CD4-positive, alpha-beta memory T cell (primary cell): ENCODE data around the gene TMEM131. TPM values are rescaled to one million over a fixed set of nuclear protein-coding genes. Genes with fewer than 3 reads are reported as not detected.
A peak's percentile ranks its signal among the peaks of the same experiment; 100 is the strongest.
"Not testable (repeated sequence)": the region's sequence is repeated elsewhere in the genome, so short reads cannot be mapped to it uniquely, and the experiment has no call there.

Experiments
- CTCF ChIA-PET: fragments of 350-600 bp; sonication (Branson Sonifier 250); formaldehyde crosslinking; loops from one replicate; lab custom pipeline; 2021; ENCODE audit warnings: inconsistent platforms; ENCODE audit not compliant: partially characterized antibody; lab: Charles Lee
- POLR2A ChIA-PET: fragments of 350-600 bp; sonication (Branson Sonifier 250); formaldehyde crosslinking; loops from one replicate; lab custom pipeline; 2021; ENCODE audit not compliant: partially characterized antibody; lab: Charles Lee
- DNase-seq, 5 donors: peaks; one replicate each; pipeline versions ENCODE4 v3.0.0 to v3.0.0-alpha.2; 2020 to 2022; ENCODE audit warnings: mixed read lengths in 1 of 5
- H3K27ac ChIP-seq: one replicate; pipeline ENCODE4 v1.7.0; 2013; ENCODE audit warnings: low read depth, low read length
- H3K27me3 ChIP-seq: 2 replicates; pipeline ENCODE4 v1.7.0; 2013; ENCODE audit warnings: mild to moderate bottlenecking, low read length, moderate library complexity; ENCODE audit not compliant: insufficient read depth
- H3K36me3 ChIP-seq: 2 replicates; pipeline ENCODE4 v1.7.0; 2013; ENCODE audit warnings: mild to moderate bottlenecking, low read length, moderate library complexity; ENCODE audit not compliant: insufficient read depth
- H3K4me1 ChIP-seq: 2 replicates; pipeline ENCODE4 v1.7.0; 2013; ENCODE audit warnings: mild to moderate bottlenecking, low read length, moderate library complexity; ENCODE audit not compliant: insufficient read depth
- H3K4me3 ChIP-seq, 2 donors: one replicate each; pipeline ENCODE4 v1.7.0; 2013; ENCODE audit warnings: low read length in 2 of 2, mild to moderate bottlenecking in 1 of 2
- H3K9me3 ChIP-seq, 2 donors: one replicate each; pipeline ENCODE4 v1.7.0; 2013; ENCODE audit warnings: low read length in 2 of 2, control low read depth in 1 of 2; ENCODE audit not compliant: control insufficient read depth in 1 of 2
- H3K27ac Mint-ChIP-seq, 7 donors: one replicate each; pipeline ENCODE4 v1.8.0; 2020 to 2021; ENCODE audit warnings: mixed read lengths in 7 of 7, mild to moderate bottlenecking in 6 of 7, inconsistent platforms in 3 of 7, moderate library complexity in 3 of 7
- H3K27me3 Mint-ChIP-seq, 2 donors: one replicate each; pipeline ENCODE4 v1.8.0; 2020 to 2021; ENCODE audit warnings: mixed read lengths in 2 of 2
- H3K36me3 Mint-ChIP-seq, 2 donors: one replicate each; pipeline ENCODE4 v1.8.0; 2020 to 2021; ENCODE audit warnings: mixed read lengths in 2 of 2, inconsistent platforms in 1 of 2, mild to moderate bottlenecking in 1 of 2
- H3K4me1 Mint-ChIP-seq, 4 donors: one replicate each; pipeline ENCODE4 v1.8.0; 2020 to 2021; ENCODE audit warnings: mixed read lengths in 4 of 4, mild to moderate bottlenecking in 1 of 4
- H3K4me3 Mint-ChIP-seq, 8 donors: one replicate each; pipeline ENCODE4 v1.8.0; 2020 to 2021; ENCODE audit warnings: mixed read lengths in 8 of 8, mild to moderate bottlenecking in 7 of 8, moderate library complexity in 6 of 8, inconsistent platforms in 3 of 8
- H3K9me3 Mint-ChIP-seq, 8 donors: one replicate each; pipeline ENCODE4 v1.8.0; 2020 to 2021; ENCODE audit warnings: mixed read lengths in 8 of 8, mild to moderate bottlenecking in 5 of 8, inconsistent platforms in 3 of 8, moderate library complexity in 1 of 8
- intact Hi-C: fragments of 100-400 bp; cut with micrococcal nuclease; formaldehyde crosslinking; loops from one replicate; pipeline ENCODE4 v1.15.1; 2023
- polyA plus RNA-seq, 2 donors: library from polyadenylated mRNA; unstranded; fragments of 300-500 nt; fragmentation: Illumina TruSeq; gene quantifications; one replicate each; pipeline ENCODE4 v1.2.3, GENCODE V29; 2021
- total RNA-seq, 2 experiments: library from RNA; stranded (reverse); gene quantifications; one replicate each; pipeline ENCODE4 v1.2.3, GENCODE V29; 2021

Gene TMEM131
- total and polyA plus RNA-seq, 4 experiments from 2014 or later: 6.3 to 47.6 (median 31.4) TPM

DNA sequence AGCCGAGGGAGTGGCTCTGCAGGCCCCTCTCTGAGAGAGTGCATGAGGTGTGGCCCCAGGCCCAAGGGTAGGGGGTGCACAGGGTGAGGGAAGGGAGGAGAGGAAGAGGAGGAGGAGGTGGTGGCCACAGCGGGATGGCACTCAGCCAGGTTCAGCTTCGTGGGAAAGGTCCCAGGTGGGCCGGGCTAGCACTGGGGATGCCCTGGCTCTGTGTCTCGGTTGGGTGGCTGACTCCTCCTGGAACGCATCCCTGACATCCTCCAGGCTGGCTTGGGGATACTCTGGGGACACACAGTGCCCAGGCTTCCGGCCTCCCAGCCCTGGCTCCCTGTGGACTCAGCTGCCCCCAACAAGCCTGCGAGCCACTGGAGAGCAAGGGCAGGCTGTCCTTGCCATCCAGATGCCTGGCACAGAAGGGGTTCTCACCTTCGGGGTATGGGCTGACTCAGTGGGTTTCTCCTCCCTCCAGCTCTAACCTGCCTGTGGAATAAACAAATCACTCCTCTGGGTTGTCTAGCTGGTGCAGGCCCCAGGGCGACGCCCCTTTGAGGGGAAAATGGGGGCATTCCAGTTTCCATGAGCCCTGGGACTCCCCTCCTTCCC, 283.0 kb downstream of the TMEM131 start:
- peaks cover 5% of the 10 kb centered on the region for H3K36me3 ChIP-seq
- H3K27me3 ChIP-seq: no peaks in the 10 kb centered on the region
- no peaks in the 10 kb centered on the region for H3K9me3 ChIP-seq
- Mint-ChIP-seq H3K27ac (peak overlapping the region; percentile 95 to 100 (median 99)), H3K36me3 (peaks cover 33 to 38% of the 10 kb centered on the region in 2 donors), H3K9me3 (no peaks in the 10 kb centered on the region), H3K4me3 (peak overlapping the region; percentile 93 to 98 (median 96)), H3K27me3 (no peaks in the 10 kb centered on the region), H3K4me1 (peaks cover 50 to 80% (median 63%) of the 10 kb centered on the region in 4 donors)
- ChIA-PET POLR2A (interaction anchor here (0.6 to 12.8 kb wide), 13 partner anchors 8 to 951 kb away, joined by 3 to 284 read pairs (median 6); partner anchors contain the start of genes ACTR1B, ANKRD36B and COX5B), CTCF (interaction anchor here (1.2 to 11.3 kb wide), 12 partner anchors 10 to 122 kb away, joined by 4 to 198 read pairs (median 8); partner anchors contain the start of genes ACTR1B and COX5B)
- DNase-seq: peak in 2 of 5 donors; percentile 28 to 84
- peak overlapping the region; percentile 90 to 94 for H3K4me3 ChIP-seq
- peaks cover 77% of the 10 kb centered on the region for H3K4me1 ChIP-seq
- peak overlapping the region; percentile 91 for H3K27ac ChIP-seq
- intact Hi-C loops: loop anchor here (5.0 to 10.0 kb wide), 2 partner anchors 50 to 282 kb away; partner anchors contain the start of genes ACTR1B and TMEM131

DNA sequence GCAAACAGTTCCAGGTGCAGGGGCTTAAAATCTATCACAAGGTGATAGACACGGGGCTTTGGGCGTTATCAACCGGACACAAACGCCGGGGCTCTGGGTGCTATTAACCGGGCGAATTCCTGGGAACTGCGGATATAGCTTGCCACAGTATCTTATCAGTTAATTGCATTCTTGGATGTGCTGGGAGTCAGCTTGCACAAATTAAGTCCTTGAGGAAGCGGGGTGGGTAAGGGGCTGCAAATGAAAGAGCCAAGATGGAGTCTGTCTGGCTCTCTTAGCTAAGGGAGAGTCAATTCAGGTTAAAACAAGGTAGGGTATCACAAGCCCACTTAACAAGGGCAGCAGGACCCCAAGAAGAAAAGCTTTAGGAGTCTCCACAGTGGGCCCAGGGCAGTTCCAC, 283.6 kb downstream of the TMEM131 start:
- POLR2A ChIA-PET: interaction anchor here (0.6 to 12.8 kb wide), 8 partner anchors 10 to 662 kb away, joined by 3 to 284 read pairs (median 22); partner anchors contain the start of genes ACTR1B and ANKRD36B
- H3K4me1 ChIP-seq: peaks cover 71% of the 10 kb centered on the region
- H3K27ac ChIP-seq: peak overlapping the region; percentile 91
- H3K9me3 Mint-ChIP-seq, H3K9me3 ChIP-seq, H3K27me3 Mint-ChIP-seq, H3K36me3 ChIP-seq, DNase-seq, H3K4me3 ChIP-seq, H3K27me3 ChIP-seq: not testable (repeated sequence)
- CTCF ChIA-PET: interaction anchor here (0.9 to 11.3 kb wide), 10 partner anchors 11 to 121 kb away, joined by 4 to 198 read pairs (median 18); partner anchors contain the start of gene COX5B
- Mint-ChIP-seq H3K36me3 (peaks cover 33% of the 10 kb centered on the region in 2 donors), H3K27ac (peak overlapping the region; percentile 20 to 100 (median 99)), H3K4me1 (peaks cover 44 to 74% (median 58%) of the 10 kb centered on the region in 4 donors), H3K4me3 (peak overlapping the region; percentile 49 to 98 (median 96))
- intact Hi-C loops: loop anchor here (5.0 to 10.0 kb wide), 2 partner anchors 50 to 283 kb away; partner anchors contain the start of genes ACTR1B and TMEM131

DNA sequence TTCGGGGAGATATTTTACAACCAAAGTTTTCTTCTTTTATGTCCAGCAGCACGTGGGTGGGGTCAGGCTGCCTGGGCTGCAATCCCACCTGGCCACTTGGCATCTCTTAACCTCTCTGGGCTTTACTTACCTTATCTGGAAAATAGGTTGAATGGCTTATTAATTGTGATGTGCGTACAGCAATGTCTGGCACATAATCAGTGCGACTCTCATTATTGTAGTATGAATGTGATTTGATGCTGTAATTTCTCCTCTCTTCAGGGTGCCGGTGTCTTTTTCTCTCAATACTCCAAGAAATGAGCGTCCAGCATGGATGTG, 284.4 kb downstream of the TMEM131 start:
- no peaks in the 10 kb centered on the region for H3K36me3 ChIP-seq
- no peak overlapping the region for H3K27ac ChIP-seq
- ChIA-PET POLR2A (interaction anchor here (0.6 to 12.8 kb wide), 3 partner anchors 12 to 274 kb away, joined by 4 to 284 read pairs (median 21); no protein-coding TSS in a partner anchor), CTCF (interaction anchor here (0.9 to 11.3 kb wide), 9 partner anchors 7 to 121 kb away, joined by 3 to 198 read pairs (median 25); no protein-coding TSS in a partner anchor)
- Mint-ChIP-seq H3K27me3 (no peaks in the 10 kb centered on the region), H3K4me1 (peaks cover 38 to 66% (median 50%) of the 10 kb centered on the region in 4 donors), H3K27ac (peak overlapping the region; percentile 20 to 100 (median 95)), H3K4me3 (peak overlapping the region in 7 of 8 donors; percentile 49 to 98 (median 96)), H3K9me3 (no peaks in the 10 kb centered on the region), H3K36me3 (peaks cover 26 to 27% of the 10 kb centered on the region in 2 donors)
- peaks cover 62% of the 10 kb centered on the region for H3K4me1 ChIP-seq
- H3K27me3 ChIP-seq: no peaks in the 10 kb centered on the region
- no peak overlapping the region for H3K4me3 ChIP-seq
- intact Hi-C loops: loop anchor here (2.0 to 10.0 kb wide), 3 partner anchors 49 to 283 kb away; partner anchors contain the start of genes ACTR1B and TMEM131
- DNase-seq: no peak
- H3K9me3 ChIP-seq: no peaks in the 10 kb centered on the region

DNA sequence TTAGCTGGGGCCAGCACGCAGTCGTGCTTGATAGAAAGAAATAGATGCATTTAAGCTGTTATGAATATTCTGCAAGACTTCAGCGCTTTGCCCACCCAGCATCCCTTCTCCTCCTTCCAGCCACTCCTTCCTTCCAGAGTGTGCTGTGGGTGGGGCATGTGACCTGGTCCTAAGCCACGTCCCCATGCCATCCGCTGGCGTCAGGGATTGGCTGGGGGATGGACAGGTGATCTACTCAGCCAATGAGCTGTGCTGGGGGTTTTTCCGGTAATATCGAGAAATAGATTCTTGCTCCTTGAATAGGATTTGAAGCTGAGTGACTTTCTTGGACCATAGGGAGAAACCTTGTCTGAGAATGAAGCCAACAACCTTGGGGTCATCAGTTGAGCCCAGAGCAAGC, 287.1 kb downstream of the TMEM131 start:
- Histone ChIP-seq H3K27ac (no peak overlapping the region), H3K4me3 (no peak overlapping the region), H3K9me3 (no peaks in the 10 kb centered on the region), H3K27me3 (no peaks in the 10 kb centered on the region), H3K4me1 (peaks cover 39% of the 10 kb centered on the region), H3K36me3 (no peaks in the 10 kb centered on the region)
- POLR2A ChIA-PET: interaction anchor here (0.6 to 12.8 kb wide), 3 partner anchors 8 to 198 kb away, joined by 3 to 284 read pairs (median 3); no protein-coding TSS in a partner anchor
- H3K27me3 Mint-ChIP-seq: no peaks in the 10 kb centered on the region
- peaks cover 26 to 39% (median 33%) of the 10 kb centered on the region in 4 donors for H3K4me1 Mint-ChIP-seq
- intact Hi-C loops: no loop called here
- peak overlapping the region in 1 of 7 donors; percentile 24 for H3K27ac Mint-ChIP-seq
- H3K9me3 Mint-ChIP-seq: no peaks in the 10 kb centered on the region
- no peak overlapping the region for H3K4me3 Mint-ChIP-seq
- no peak for DNase-seq
- CTCF ChIA-PET: interaction anchor here (1.1 to 11.3 kb wide), 13 partner anchors 9 to 118 kb away, joined by 3 to 198 read pairs (median 9); partner anchors contain the start of genes ACTR1B, ANKRD36B and COX5B
- H3K36me3 Mint-ChIP-seq: peaks cover 3 to 4% of the 10 kb centered on the region in 2 donors

DNA sequence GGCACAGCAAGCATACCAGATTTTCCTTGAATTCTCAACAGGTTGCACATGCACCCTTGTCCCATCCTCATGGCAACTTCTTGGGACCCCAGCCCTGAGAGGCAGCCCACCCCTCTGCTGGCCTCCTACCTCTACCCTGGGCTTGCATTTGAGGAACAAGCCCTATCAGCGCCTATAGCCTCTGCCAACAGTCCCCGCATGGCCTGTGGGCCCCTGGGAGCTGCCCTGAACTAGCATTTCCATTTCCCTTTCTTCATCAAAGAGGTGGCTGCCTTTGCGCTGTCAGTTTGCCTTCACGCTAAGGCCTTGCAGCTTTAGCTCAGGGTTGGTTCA, 287.7 kb downstream of the TMEM131 start:
- Histone ChIP-seq H3K27ac (no peak overlapping the region), H3K27me3 (no peaks in the 10 kb centered on the region), H3K4me3 (no peak overlapping the region), H3K4me1 (peaks cover 35% of the 10 kb centered on the region), H3K9me3 (no peaks in the 10 kb centered on the region), H3K36me3 (no peaks in the 10 kb centered on the region)
- intact Hi-C loops: no loop called here
- Mint-ChIP-seq H3K27me3 (no peaks in the 10 kb centered on the region), H3K27ac (no peak overlapping the region), H3K4me3 (no peak overlapping the region), H3K4me1 (peaks cover 21 to 34% (median 29%) of the 10 kb centered on the region in 4 donors), H3K9me3 (no peaks in the 10 kb centered on the region), H3K36me3 (no peaks in the 10 kb centered on the region)
- POLR2A ChIA-PET: interaction anchor here (0.6 to 12.8 kb wide), 2 partner anchors 34 to 199 kb away, joined by 3 to 284 read pairs; no protein-coding TSS in a partner anchor
- DNase-seq: no peak
- CTCF ChIA-PET: interaction anchor here (1.1 to 11.3 kb wide), 11 partner anchors 10 to 117 kb away, joined by 4 to 198 read pairs (median 17); partner anchors contain the start of genes ACTR1B, ANKRD36B and COX5B

DNA sequence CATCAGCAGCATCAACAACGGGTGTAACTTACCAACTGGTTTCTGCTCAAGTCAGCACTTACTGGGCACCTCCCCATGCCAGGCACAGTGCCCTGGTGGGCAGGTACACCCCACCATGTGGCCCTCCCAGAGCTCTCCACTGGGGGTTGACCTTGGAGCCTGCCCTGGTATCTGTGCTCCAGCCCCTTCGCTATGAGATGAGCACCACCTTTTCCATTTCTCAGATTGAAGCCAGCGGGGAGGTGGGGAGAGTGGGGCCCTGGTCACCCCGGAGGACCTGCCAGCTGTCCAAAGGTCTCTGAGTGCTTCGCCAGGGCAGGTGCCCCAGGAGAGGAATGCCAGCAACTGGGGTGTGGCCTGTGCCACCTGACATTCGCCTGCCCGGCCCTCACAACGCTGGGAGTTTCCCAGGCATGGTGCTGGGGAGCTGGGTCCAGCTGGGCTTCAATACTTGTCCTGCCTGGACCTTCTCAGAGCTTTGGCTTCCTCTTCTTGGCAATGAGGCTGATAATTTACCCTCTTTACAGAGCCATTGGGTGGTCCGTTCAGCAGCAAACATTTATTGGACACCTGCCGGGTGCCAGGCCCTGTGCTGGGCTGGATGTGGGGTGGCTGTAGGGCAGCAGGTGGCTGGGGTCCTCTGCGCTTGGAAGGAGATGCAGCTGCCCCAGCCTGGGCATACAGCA, 288.2 kb downstream of the TMEM131 start:
- DNase-seq: no peak
- H3K4me3 ChIP-seq: no peak overlapping the region
- H3K9me3 ChIP-seq: no peaks in the 10 kb centered on the region
- no peak overlapping the region for H3K27ac ChIP-seq
- Mint-ChIP-seq H3K4me1 (peaks cover 21 to 29% (median 26%) of the 10 kb centered on the region in 4 donors), H3K36me3 (no peaks in the 10 kb centered on the region), H3K27ac (no peak overlapping the region), H3K27me3 (no peaks in the 10 kb centered on the region), H3K4me3 (no peak overlapping the region), H3K9me3 (no peaks in the 10 kb centered on the region)
- CTCF ChIA-PET: interaction anchor here (1.6 to 11.3 kb wide), 7 partner anchors 10 to 117 kb away, joined by 5 to 198 read pairs (median 23); partner anchors contain the start of genes ACTR1B and ANKRD36B
- intact Hi-C loops: no loop called here
- POLR2A ChIA-PET: interaction anchor here (12.8 kb wide), 1 partner anchor 35 kb away, joined by 284 read pairs; no protein-coding TSS in a partner anchor
- H3K4me1 ChIP-seq: peaks cover 30% of the 10 kb centered on the region
- H3K36me3 ChIP-seq: no peaks in the 10 kb centered on the region
- no peaks in the 10 kb centered on the region for H3K27me3 ChIP-seq
